H1 (cell line): ENCODE results near the gene KIAA1586. TPM values are rescaled to one million over a fixed set of nuclear protein-coding genes. Genes with fewer than 3 reads are reported as not detected.

Experiments used
- CTCF ChIA-PET: fragments of 300-600 bp; sonication (Branson Sonifier 250); formaldehyde crosslinking; loops from one replicate; lab custom pipeline; 2021; ENCODE audit not compliant: partially characterized antibody; lab: Charles Lee
- POLR2A ChIA-PET: fragments of 300-600 bp; sonication (Branson Sonifier 250); formaldehyde crosslinking; loops from one replicate; lab custom pipeline; 2021; ENCODE audit warnings: inconsistent platforms; ENCODE audit not compliant: partially characterized antibody; lab: Charles Lee
- DNase-seq, 2 experiments: peaks; one replicate each; pipeline versions ENCODE4 v3.0.0 to v3.0.0-alpha.2; 2010 to 2022; ENCODE audit warnings: low spot score in 2 of 2, low read depth in 1 of 2, mixed read lengths in 1 of 2
- FAIRE-seq: peaks from 2 replicates; lab custom pipeline; 2011; peaks lifted over from hg19 to GRCh38; lab: Jason Lieb, UNC
- H2AFZ ChIP-seq: 2 replicates; pipeline ENCODE4 v1.8.1; 2012; ENCODE audit warnings: low read length, inconsistent platforms
- H2AK5ac ChIP-seq: 2 replicates; pipeline ENCODE4 v1.6.1; 2013; ENCODE audit warnings: low read depth, low read length
- H2BK120ac ChIP-seq: replicated peaks from 2 replicates; pipeline ENCODE3; 2013; ENCODE audit warnings: low read depth, low read length, inconsistent platforms
- H2BK12ac ChIP-seq: 2 replicates; pipeline ENCODE4 v1.6.1; 2013; ENCODE audit warnings: low read depth, low read length
- H2BK15ac ChIP-seq: 2 replicates; pipeline ENCODE4 v1.6.1; 2013; ENCODE audit warnings: low read length
- H2BK20ac ChIP-seq: 2 replicates; pipeline ENCODE4 v1.6.1; 2013; ENCODE audit warnings: low read length
- H2BK5ac ChIP-seq: 2 replicates; pipeline ENCODE4 v1.6.1; 2013; ENCODE audit warnings: low read depth, low read length
- H3K14ac ChIP-seq: 2 replicates; pipeline ENCODE4 v1.6.1; 2013; ENCODE audit warnings: inconsistent platforms; ENCODE audit not compliant: insufficient read length
- H3K18ac ChIP-seq: 2 replicates; pipeline ENCODE4 v1.6.1; 2013; ENCODE audit warnings: low read length; ENCODE audit errors: extremely low read depth
- H3K23ac ChIP-seq: 2 replicates; pipeline ENCODE4 v1.6.1; 2013; ENCODE audit warnings: inconsistent platforms; ENCODE audit not compliant: insufficient read length
- H3K23me2 ChIP-seq: 2 replicates; pipeline ENCODE4 v1.6.1; 2013; ENCODE audit warnings: low read depth, low read length
- H3K27ac ChIP-seq: 2 replicates; pipeline ENCODE4 v1.6.1; 2011; ENCODE audit warnings: low read depth, low read length, inconsistent platforms
- H3K27me3 ChIP-seq, 4 experiments: replicated peaks in 1 of 4; 1 replicate in 1 of 4; 2 replicates in 3 of 4; pipeline versions ENCODE4 v1.6.1 to v1.8.1; 2011 to 2013; ENCODE audit warnings: low read length in 3 of 4, mild to moderate bottlenecking in 3 of 4, inconsistent platforms in 2 of 4, mixed read lengths in 2 of 4, moderate library complexity in 1 of 4; ENCODE audit not compliant: control insufficient read depth in 3 of 4, insufficient read depth in 3 of 4; ENCODE audit errors: extremely low read depth in 1 of 4
- H3K36me3 ChIP-seq, 4 experiments: 2 replicates each; pipeline versions ENCODE4 v1.6.1 to v1.8.1; 2011 to 2013; ENCODE audit warnings: mild to moderate bottlenecking in 4 of 4, low read length in 3 of 4, moderate library complexity in 2 of 4, control low read depth in 1 of 4, inconsistent platforms in 1 of 4; ENCODE audit not compliant: insufficient read depth in 4 of 4, control insufficient read depth in 2 of 4
- H3K4ac ChIP-seq: replicated peaks from 2 replicates; pipeline ENCODE3; 2013; ENCODE audit warnings: low read length, low read depth, mixed read lengths, inconsistent platforms; ENCODE audit not compliant: insufficient read length
- H3K4me1 ChIP-seq, 4 experiments: replicated peaks in 1 of 4; 1 replicate in 1 of 4; 2 replicates in 3 of 4; pipeline versions ENCODE4 v1.6.1 to v1.8.1; 2011 to 2013; ENCODE audit warnings: low read length in 3 of 4, inconsistent platforms in 2 of 4, mixed read lengths in 1 of 4; ENCODE audit not compliant: insufficient read depth in 4 of 4, control insufficient read depth in 3 of 4
- H3K4me2 ChIP-seq, 2 experiments: 2 replicates each; pipeline versions ENCODE4 v1.6.1 to v1.8.1; 2011 to 2013; ENCODE audit warnings: low read depth in 2 of 2, low read length in 2 of 2, control low read depth in 1 of 2, inconsistent platforms in 1 of 2, mild to moderate bottlenecking in 1 of 2; ENCODE audit not compliant: insufficient read depth in 1 of 2
- H3K4me3 ChIP-seq, 4 experiments: fragments of 200-600, 300-600 bp in 1 of 4; sonication (generic), shearing (Covaris generic), sonication (Bioruptor Twin) in 1 of 4; 2 replicates each; pipeline versions ENCODE4 v1.5.1 to v1.8.1; 2011 to 2016; ENCODE audit warnings: low read length in 4 of 4, low read depth in 3 of 4, control low read depth in 2 of 4, inconsistent platforms in 2 of 4, mild to moderate bottlenecking in 2 of 4, mixed read lengths in 1 of 4, moderate library complexity in 1 of 4; ENCODE audit not compliant: insufficient read depth in 2 of 4; ENCODE audit errors: extremely low read depth in 1 of 4
- H3K56ac ChIP-seq: replicated peaks from 2 replicates; pipeline ENCODE3; 2013; ENCODE audit warnings: low read depth, mild to moderate bottlenecking, mixed read lengths, low read length, inconsistent platforms; ENCODE audit not compliant: insufficient read length
- H3K79me1 ChIP-seq: 2 replicates; pipeline ENCODE4 v1.6.1; 2013; ENCODE audit warnings: low read depth, low read length, control low read depth
- H3K79me2 ChIP-seq, 2 experiments: 2 replicates each; pipeline versions ENCODE4 v1.6.1 to v1.8.1; 2012 to 2013; ENCODE audit warnings: low read length in 2 of 2, mild to moderate bottlenecking in 2 of 2, inconsistent platforms in 1 of 2; ENCODE audit not compliant: insufficient read depth in 2 of 2, control insufficient read depth in 1 of 2
- H3K9ac ChIP-seq, 4 experiments: replicated peaks in 1 of 4; 1 replicate in 1 of 4; 2 replicates in 3 of 4; pipeline versions ENCODE4 v1.6.1 to v1.8.1; 2011 to 2013; ENCODE audit warnings: low read depth in 3 of 4, low read length in 3 of 4, control low read depth in 2 of 4, mild to moderate bottlenecking in 2 of 4, moderate library complexity in 2 of 4, inconsistent platforms in 1 of 4; ENCODE audit errors: extremely low read depth in 1 of 4
- H3K9me3 ChIP-seq, 2 experiments: 2 replicates each; pipeline versions ENCODE4 v1.6.1 to v1.8.1; 2012 to 2013; ENCODE audit warnings: mild to moderate bottlenecking in 2 of 2, moderate library complexity in 2 of 2, control low read depth in 1 of 2, inconsistent platforms in 1 of 2, low read depth in 1 of 2, low read length in 1 of 2, mixed read lengths in 1 of 2; ENCODE audit not compliant: insufficient read depth in 2 of 2
- H4K20me1 ChIP-seq, 2 experiments: replicated peaks in 1 of 2; 2 replicates each; pipeline versions ENCODE3 to v1.8.1; 2011 to 2013; ENCODE audit warnings: inconsistent platforms in 2 of 2, low read length in 2 of 2, mild to moderate bottlenecking in 1 of 2; ENCODE audit not compliant: insufficient read depth in 2 of 2, control insufficient read depth in 1 of 2
- H4K5ac ChIP-seq: 2 replicates; pipeline ENCODE4 v1.6.1; 2013; ENCODE audit warnings: low read length, low read depth, mixed read lengths, inconsistent platforms; ENCODE audit not compliant: insufficient read length
- H4K8ac ChIP-seq: 2 replicates; pipeline ENCODE4 v1.8.0; 2013; ENCODE audit warnings: mild to moderate bottlenecking, moderate library complexity, low read length, inconsistent platforms; ENCODE audit not compliant: insufficient read depth; ENCODE audit errors: extremely low read depth
- H4K91ac ChIP-seq: replicated peaks from 2 replicates; pipeline ENCODE3; 2013; ENCODE audit warnings: low read length, mixed read lengths, inconsistent platforms; ENCODE audit not compliant: insufficient read length
- ASH2L ChIP-seq: fragments of 200-600, 300-600 bp; sonication (generic); IDR thresholded peaks from one replicate; pipeline ENCODE4 v1.7.1; 2017; ENCODE audit warnings: low read length
- ATF2 ChIP-seq: IDR thresholded peaks from 2 replicates; pipeline ENCODE4 v1.6.1; 2012; ENCODE audit warnings: low read length, inconsistent platforms
- BCL11A ChIP-seq, 2 experiments: IDR thresholded peaks; one replicate each; pipeline ENCODE4 v1.6.1; 2011; ENCODE audit warnings: low read depth in 2 of 2, low read length in 2 of 2, mild to moderate bottlenecking in 2 of 2
- EZH2 ChIP-seq: fragments of 200-600 bp; sonication (generic); IDR thresholded peaks from 2 replicates; pipeline ENCODE4 v1.7.1; 2012; ENCODE audit warnings: low read depth, mild to moderate bottlenecking, moderate library complexity, low read length, inconsistent platforms; ENCODE audit not compliant: severe bottlenecking
- FOSL1 ChIP-seq: IDR thresholded peaks from 2 replicates; pipeline ENCODE4 v1.6.1; 2011; ENCODE audit warnings: mild to moderate bottlenecking, low read depth, low read length, moderate library complexity; ENCODE audit not compliant: insufficient read depth
- JUN ChIP-seq: IDR thresholded peaks from 2 replicates; pipeline ENCODE4 v1.6.1; 2011; ENCODE audit warnings: low read depth, mild to moderate bottlenecking, improper control_type of control experiment, low read length
- JUND ChIP-seq: IDR thresholded peaks from 2 replicates; pipeline ENCODE4 v1.6.1; 2011; ENCODE audit warnings: mild to moderate bottlenecking, improper control_type of control experiment, low read length
- MAFK ChIP-seq: IDR thresholded peaks from 2 replicates; pipeline ENCODE4 v1.6.1; 2012; ENCODE audit warnings: low read depth, mild to moderate bottlenecking, improper control_type of control experiment, low read length
- MAX ChIP-seq: IDR thresholded peaks from 2 replicates; pipeline ENCODE4 v1.6.1; 2012; ENCODE audit warnings: inconsistent platforms
- NRF1 ChIP-seq: IDR thresholded peaks from 2 replicates; pipeline ENCODE4 v1.6.1; 2011; ENCODE audit warnings: mild to moderate bottlenecking, low read depth, low read length, improper control_type of control experiment
- PHF8 ChIP-seq: fragments of 200-600 bp; sonication (generic); conservative IDR thresholded peaks from 2 replicates; pipeline ENCODE4 v1.7.1; 2012; ENCODE audit warnings: low read depth, mild to moderate bottlenecking, inconsistent platforms, low read length, moderate library complexity
- POLR2A ChIP-seq, 2 experiments: IDR thresholded peaks; 1 replicate in 1 of 2; 2 replicates in 1 of 2; pipeline ENCODE4 v1.6.1; 2011; ENCODE audit warnings: low read depth in 2 of 2, low read length in 2 of 2, mild to moderate bottlenecking in 2 of 2; ENCODE audit errors: control extremely low read depth in 1 of 2
- SAP30 ChIP-seq: fragments of 300-600 bp; sonication (generic); IDR thresholded peaks from 2 replicates; pipeline ENCODE4 v1.7.1; 2012; ENCODE audit warnings: low read length, moderate library complexity, mild to moderate bottlenecking, inconsistent platforms; ENCODE audit not compliant: insufficient read depth, insufficient replicate concordance
- WGBS, 2 experiments: shearing (Covaris generic) in 1 of 2; methylation state at CpG; one replicate each; pipeline versions ENCODE4 v1.1.6 to v1.1.7; 2013 to 2015; ENCODE audit warnings: low lambda C conversion rate in 2 of 2, mixed read lengths in 2 of 2, inconsistent platforms in 1 of 2, low coverage in 1 of 2, missing lambda C conversion rate in 1 of 2; ENCODE audit not compliant: insufficient replicate concordance in 2 of 2, insufficient coverage in 1 of 2, insufficient read length in 1 of 2; ENCODE audit errors: extremely low coverage in 1 of 2, missing lambda C conversion rate in 1 of 2; 5-methylcytosine and 5-hydroxymethylcytosine counted together
- polyA plus RNA-seq, 7 experiments: library from polyadenylated mRNA; depleted of rRNA in 3 of 7; stranded (reverse) in 5 of 7; unstranded in 2 of 7; fragments of >200 nt in 5 of 7; fragments of 200-250 nt in 2 of 7; gene quantifications; 1 replicate in 5 of 7; 2 replicates in 1 of 7; 4 replicates in 1 of 7; pipeline versions ENCODE4 v1.2.1 to v1.2.3, GENCODE V29; 2011 to 2013; ENCODE audit warnings: missing spikeins in 2 of 7, mixed read lengths in 2 of 7
- total RNA-seq: library from RNA; stranded (reverse); fragmentation: NEBNext Ultra II Directional; extraction: Animal tissue kit (Norgen Biotek cat#: 25700); gene quantifications from 2 replicates; pipeline ENCODE4 v1.2.1, GENCODE V29; 2021

Gene KIAA1586
- total and polyA plus RNA-seq, 2 of the 8 experiments (the other 6 are each of a cell fraction or from before 2014, with no cell fraction given), result 2.1 to 24.4 TPM

- Histone ChIP-seq H2BK15ac (no peak overlapping the region), H4K8ac (no peak overlapping the region), H3K27me3 (no peaks in the 10 kb centered on the region; a peak in 1 of 7 replicates), H3K14ac (no peak overlapping the region), H3K4me3 (no peak overlapping the region), H2BK20ac (no peak overlapping the region), H4K20me1 (no peaks in the 10 kb centered on the region), H4K91ac (no peak overlapping the region), H3K23ac (no peak overlapping the region), H3K79me2 (no peaks in the 10 kb centered on the region), H3K4me2 (no peak overlapping the region), H2AFZ (no peak overlapping the region), H3K9ac (no peak overlapping the region), H4K5ac (peak overlapping the region; percentile 10), H3K27ac (no peak overlapping the region), H2AK5ac (no peak overlapping the region), H3K9me3 (no peaks in the 10 kb centered on the region), H3K56ac (no peak overlapping the region), H3K36me3 (no peaks in the 10 kb centered on the region), H2BK120ac (peak overlapping the region; percentile 19), H3K23me2 (no peaks in the 10 kb centered on the region), H3K79me1 (no peaks in the 10 kb centered on the region), H3K4ac (peak overlapping the region; percentile 64), H3K4me1 (peaks cover 4 to 16% (median 12%) of the 10 kb centered on the region in 4 experiments; a peak in 6 of 7 replicates), H3K18ac (no peak overlapping the region), H2BK5ac (no peak overlapping the region), H2BK12ac (no peak overlapping the region)
- CTCF ChIA-PET, result interaction anchor here (1.0 to 1.4 kb wide), 2 partner anchors 30 to 122 kb away, joined by 3 read pairs; no protein-coding TSS in a partner anchor
- DNase-seq, result no peak
- WGBS, 2 experiments, result 81% methylated on average over 1 of the region's 1 CpG; no CpG with 5 or more reads in 1 of the 2 experiments
- no peak for FAIRE-seq
- POLR2A ChIA-PET, result no interaction called here
- TF ChIP-seq MAX, result no peak
- TF ChIP-seq EZH2, result no peak
- TF ChIP-seq SAP30, result no peak
- TF ChIP-seq POLR2A (IDR thresholded peaks at IDR 0.05; ENCODE audit: control extremely low read depth in 1 of 2, low read depth in 2 of 2, low read length in 2 of 2), result no peak
- no peak for TF ChIP-seq PHF8
- TF ChIP-seq BCL11A (IDR thresholded peaks at IDR 0.05; ENCODE audit: low read depth in 2 of 2, low read length in 2 of 2), result no peak
- TF ChIP-seq MAFK, result no peak
- no peak for TF ChIP-seq ATF2
- TF ChIP-seq JUND, result no peak
- TF ChIP-seq NRF1, result no peak
- no peak for TF ChIP-seq ASH2L
- no peak for TF ChIP-seq JUN
- no peak for TF ChIP-seq FOSL1
Observed at GRCh38 chr6:57026001-57026400, 20.5 kb upstream of the KIAA1586 start.
